T-cell (primary cell): ENCODE measurements around the gene P4HB. TPM values are rescaled to one million over a fixed set of nuclear protein-coding genes. Genes with fewer than 3 reads are reported as not detected.

Experiments used
- ATAC-seq, 4 experiments: fragments of 200-7000 bp in 3 of 4; fragments of 150-1000 bp in 1 of 4; cut with Tn5 transposase; replicated peaks in 1 of 4; 1 replicate in 3 of 4; 2 replicates in 1 of 4; pipeline ENCODE4 v1.10.0; 2021; ENCODE audit warnings: moderate library complexity in 3 of 4, mild to moderate bottlenecking in 2 of 4, moderate number of reproducible peaks in 1 of 4
- CTCF ChIA-PET, 2 donors: fragments of 300-600 bp; sonication (Branson Sonifier 250); formaldehyde crosslinking; loops; one replicate each; lab custom pipeline; 2022; ENCODE audit warnings: antibody characterized with exemption in 2 of 2; lab: Charles Lee
- POLR2A ChIA-PET, 2 donors: fragments of 300-600 bp; sonication (Branson Sonifier 250); formaldehyde crosslinking; loops; one replicate each; lab custom pipeline; 2022; ENCODE audit warnings: antibody characterized with exemption in 2 of 2; lab: Charles Lee
- DNase-seq, 35 experiments: peaks; one replicate each; pipeline versions ENCODE4 v3.0.0 to v3.0.0-alpha.2; 2013 to 2023
- H3K27ac ChIP-seq: one replicate; pipeline ENCODE4 v1.5.1; 2013; ENCODE audit warnings: low read length
- H3K27me3 ChIP-seq, 2 experiments: replicated peaks in 1 of 2; 1 replicate in 1 of 2; 2 replicates in 1 of 2; pipeline versions ENCODE4 v1.6.1 to v1.7.0; 2013; ENCODE audit warnings: low read length in 1 of 2, mixed read lengths in 1 of 2; ENCODE audit not compliant: control insufficient read depth in 2 of 2, insufficient read depth in 2 of 2; ENCODE audit errors: extremely low read depth in 1 of 2
- H3K36me3 ChIP-seq, 2 donors: 1 replicate in 1 of 2; 2 replicates in 1 of 2; pipeline versions ENCODE4 v1.6.1 to v1.7.0; 2013; ENCODE audit warnings: low read length in 1 of 2; ENCODE audit not compliant: control insufficient read depth in 2 of 2, insufficient read depth in 1 of 2; ENCODE audit errors: extremely low read depth in 1 of 2
- H3K4me1 ChIP-seq, 2 experiments: 1 replicate in 1 of 2; 2 replicates in 1 of 2; pipeline versions ENCODE4 v1.6.1 to v1.7.0; 2013; ENCODE audit warnings: low read length in 2 of 2, mixed read lengths in 1 of 2; ENCODE audit not compliant: insufficient read depth in 2 of 2, control insufficient read depth in 1 of 2; ENCODE audit errors: extremely low read depth in 1 of 2
- H3K4me3 ChIP-seq, 2 donors: 1 replicate in 1 of 2; 2 replicates in 1 of 2; pipeline versions ENCODE4 v1.5.1 to v1.7.0; 2013; ENCODE audit warnings: mild to moderate bottlenecking in 2 of 2, low read length in 1 of 2, moderate library complexity in 1 of 2; ENCODE audit not compliant: control insufficient read depth in 1 of 2; ENCODE audit errors: extremely low read depth in 1 of 2
- H3K9me3 ChIP-seq: 2 replicates; pipeline ENCODE4 v1.7.0; 2013
- H3K27ac Mint-ChIP-seq, 2 donors: one replicate each; pipeline ENCODE4 v1.8.0; 2020 to 2021; ENCODE audit warnings: mild to moderate bottlenecking in 2 of 2, mixed read lengths in 2 of 2
- H3K27me3 Mint-ChIP-seq, 2 donors: one replicate each; pipeline ENCODE4 v1.8.0; 2021 to 2022; ENCODE audit warnings: mixed read lengths in 2 of 2
- H3K36me3 Mint-ChIP-seq: one replicate; pipeline ENCODE4 v1.8.0; 2021; ENCODE audit warnings: mixed read lengths
- H3K4me1 Mint-ChIP-seq, 3 donors: one replicate each; pipeline ENCODE4 v1.8.0; 2020 to 2022; ENCODE audit warnings: mixed read lengths in 3 of 3, mild to moderate bottlenecking in 1 of 3
- H3K4me3 Mint-ChIP-seq, 3 donors: one replicate each; pipeline ENCODE4 v1.8.0; 2020 to 2022; ENCODE audit warnings: mild to moderate bottlenecking in 3 of 3, mixed read lengths in 3 of 3, moderate library complexity in 3 of 3
- H3K9me3 Mint-ChIP-seq, 3 donors: one replicate each; pipeline ENCODE4 v1.8.0; 2020 to 2022; ENCODE audit warnings: mixed read lengths in 3 of 3
- WGBS: methylation state at CpG from one replicate; pipeline ENCODE4 v1.1.5; 2013; ENCODE audit warnings: missing lambda C conversion rate; ENCODE audit not compliant: insufficient coverage; 5-methylcytosine and 5-hydroxymethylcytosine counted together
- total RNA-seq, 35 experiments: library from RNA in 6 of 35; stranded (reverse) in 6 of 35; fragments of 120-200 nt in 1 of 35; gene quantifications; one replicate each; pipeline versions ENCODE4 v1.2.1 to v1.2.4 and lab custom pipeline; 2013 to 2026

The P4HB gene
- total RNA-seq, 5 donors from 2014 or later (not counting 1 experiment from before 2014, with no cell fraction given), result 228 to 324 (median 269) TPM

GRCh38 chr17:81849457-81849856 lies 10.9 kb downstream of the P4HB start:
- no peaks in the 10 kb centered on the region for H3K27me3 Mint-ChIP-seq
- Histone ChIP-seq H3K36me3 (peaks cover 11 to 70% of the 10 kb centered on the region in 2 donors), H3K27me3 (no peaks in the 10 kb centered on the region), H3K4me1 (no peaks in the 10 kb centered on the region), H3K9me3 (no peaks in the 10 kb centered on the region), H3K27ac (no peak overlapping the region), H3K4me3 (no peak overlapping the region)
- no peaks in the 10 kb centered on the region for H3K4me1 Mint-ChIP-seq
- POLR2A ChIA-PET, result no interaction called here
- H3K4me3 Mint-ChIP-seq, result no peak overlapping the region
- peaks cover 22% of the 10 kb centered on the region for H3K36me3 Mint-ChIP-seq
- H3K27ac Mint-ChIP-seq, result no peak overlapping the region
- H3K9me3 Mint-ChIP-seq, result no peaks in the 10 kb centered on the region
- CTCF ChIA-PET, result no interaction called here
- 100% methylated on average over 3 of the region's 12 CpGs for WGBS
- ATAC-seq (no peak), DNase-seq (no peak)

DNA sequence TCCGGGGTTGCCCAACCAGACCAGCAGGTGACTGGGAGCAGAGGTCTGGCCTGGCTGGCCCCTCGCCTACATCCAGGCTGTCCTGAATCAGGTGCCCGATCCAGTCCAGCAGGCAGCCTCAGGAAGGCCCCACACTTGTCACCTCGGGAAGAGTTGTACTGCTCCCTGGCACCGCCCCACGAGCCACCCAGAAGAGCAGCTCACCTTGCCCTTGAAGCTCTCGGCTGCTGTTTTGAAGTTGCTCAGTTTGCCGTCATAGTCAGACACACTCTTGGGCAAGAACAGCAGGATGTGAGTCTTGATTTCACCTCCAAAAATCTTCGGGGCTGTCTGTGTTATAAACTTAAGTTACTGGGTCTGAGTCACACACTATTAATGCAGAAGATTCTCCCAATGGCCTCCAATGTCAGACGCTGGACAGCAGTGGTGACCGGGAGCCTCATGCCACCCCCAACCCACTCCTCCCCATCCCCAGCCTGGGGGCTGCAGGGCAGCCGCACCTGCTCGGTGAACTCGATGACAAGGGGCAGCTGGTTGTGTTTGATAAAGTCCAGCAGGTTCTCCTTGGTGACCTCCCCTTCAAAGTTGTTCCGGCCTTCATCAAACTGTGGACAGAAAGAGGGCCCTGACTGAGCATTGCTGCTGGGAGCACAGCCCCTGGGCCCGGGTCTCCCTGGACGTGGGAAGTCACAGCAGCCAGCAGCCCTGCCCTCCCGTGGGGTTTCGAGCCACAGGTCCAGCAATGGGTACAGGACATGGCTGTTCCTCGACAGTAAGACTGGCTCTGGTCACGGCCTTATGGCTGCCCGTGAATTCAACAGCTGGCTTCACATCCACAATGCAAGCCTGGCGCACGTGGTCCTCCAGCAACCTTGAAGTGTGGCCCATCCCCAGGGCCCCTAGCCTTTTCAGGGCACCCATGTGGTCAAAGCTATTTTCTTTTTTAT lies 13.3 kb downstream of the P4HB start:
- H3K27me3 ChIP-seq, result no peaks in the 10 kb centered on the region
- peaks cover 20% of the 10 kb centered on the region for H3K36me3 Mint-ChIP-seq
- no peaks in the 10 kb centered on the region for H3K4me1 Mint-ChIP-seq
- no peaks in the 10 kb centered on the region for H3K9me3 ChIP-seq
- H3K27me3 Mint-ChIP-seq, result no peaks in the 10 kb centered on the region
- H3K4me1 ChIP-seq, result no peaks in the 10 kb centered on the region
- H3K4me3 Mint-ChIP-seq, result no peak overlapping the region
- H3K9me3 Mint-ChIP-seq, result no peaks in the 10 kb centered on the region
- H3K27ac Mint-ChIP-seq, result no peak overlapping the region
- ATAC-seq (no peak), DNase-seq (no peak)
- ChIA-PET CTCF (interaction anchor here in 1 of 2 donors (0.7 kb wide), 1 partner anchor 21 kb away, joined by 5 read pairs; no protein-coding TSS in a partner anchor), POLR2A (no interaction called here)
- no peak overlapping the region for H3K4me3 ChIP-seq
- no peak overlapping the region for H3K27ac ChIP-seq
- WGBS, result 97% methylated on average over 19 of the region's 24 CpGs
- H3K36me3 ChIP-seq, result peaks cover 15 to 65% of the 10 kb centered on the region in 2 donors

DNA sequence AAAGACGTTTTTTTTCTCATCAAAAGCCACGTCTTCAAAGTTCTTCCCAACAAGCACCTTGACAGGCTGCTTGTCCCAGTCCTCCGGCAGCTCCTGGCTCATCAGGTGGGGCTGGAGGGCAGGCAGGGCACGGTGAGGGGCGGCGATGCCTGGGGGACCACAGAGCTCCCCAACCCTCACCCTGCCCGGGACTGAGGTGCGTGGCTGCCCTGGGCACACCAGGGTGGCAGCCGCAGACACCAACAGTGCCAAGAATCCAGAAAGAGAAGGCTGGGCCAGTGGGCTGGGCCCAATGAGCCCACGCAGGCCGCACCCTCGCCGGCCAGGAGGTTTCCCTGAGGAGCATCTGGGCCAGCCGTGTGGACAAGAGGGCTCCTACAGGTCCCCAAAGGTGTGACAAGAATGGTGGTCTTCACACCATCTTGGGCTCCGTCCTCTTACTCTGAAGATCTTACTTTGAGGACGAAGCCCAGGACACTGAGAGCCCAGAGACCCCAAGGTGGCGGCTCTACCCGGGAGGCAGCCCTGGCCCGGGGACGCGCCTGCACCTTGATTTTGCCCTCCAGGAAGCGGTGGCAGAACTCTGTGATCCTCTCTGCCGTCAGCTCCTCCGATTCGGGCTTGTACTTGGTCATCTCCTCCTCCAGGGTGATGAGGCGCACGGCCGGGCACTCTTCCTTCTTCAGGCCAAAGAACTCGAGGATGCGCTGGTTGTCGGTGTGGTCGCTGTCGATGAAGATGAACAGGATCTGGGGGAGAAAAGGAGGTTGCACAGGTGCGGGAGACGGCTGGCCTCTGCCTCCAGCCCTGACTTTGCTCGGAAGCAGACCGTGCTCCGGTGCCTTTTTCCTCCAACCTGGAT lies 14.2 kb downstream of the P4HB start:
- H3K4me3 ChIP-seq, result no peak overlapping the region
- no peak for ATAC-seq
- no peak for DNase-seq
- ChIA-PET POLR2A (no interaction called here), CTCF (no interaction called here)
- no peak overlapping the region for H3K27ac Mint-ChIP-seq
- H3K27ac ChIP-seq, result no peak overlapping the region
- no peaks in the 10 kb centered on the region for H3K27me3 ChIP-seq
- no peak overlapping the region for H3K4me3 Mint-ChIP-seq
- H3K4me1 Mint-ChIP-seq, result no peaks in the 10 kb centered on the region
- no peaks in the 10 kb centered on the region for H3K9me3 ChIP-seq
- WGBS, result 97% methylated on average over 28 of the region's 38 CpGs
- no peaks in the 10 kb centered on the region for H3K27me3 Mint-ChIP-seq
- H3K9me3 Mint-ChIP-seq, result no peaks in the 10 kb centered on the region
- no peaks in the 10 kb centered on the region for H3K4me1 ChIP-seq
- H3K36me3 ChIP-seq, result peaks cover 15 to 56% of the 10 kb centered on the region in 2 donors
- H3K36me3 Mint-ChIP-seq, result peaks cover 20% of the 10 kb centered on the region

DNA sequence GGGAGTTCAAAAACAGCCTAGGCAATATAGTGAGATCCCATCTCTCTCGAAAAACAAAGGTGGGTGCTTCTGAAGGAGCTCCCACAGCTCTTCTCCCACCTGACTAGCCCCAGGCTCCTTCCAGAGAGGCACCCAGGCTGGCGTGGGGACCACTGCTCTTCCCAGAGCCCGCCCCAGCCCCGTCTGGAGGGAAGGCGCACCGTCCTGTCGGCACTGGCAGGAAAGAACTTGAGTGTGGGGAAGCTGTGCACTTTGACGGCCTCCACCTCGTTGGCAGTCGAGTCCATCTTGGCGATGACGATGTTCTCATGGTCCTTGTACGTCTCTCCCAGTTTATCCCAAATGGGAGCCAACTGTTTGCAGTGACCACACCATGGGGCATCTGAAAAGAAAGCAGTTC lies 15.0 kb downstream of the P4HB start:
- Histone ChIP-seq H3K4me3 (no peak overlapping the region), H3K9me3 (no peaks in the 10 kb centered on the region), H3K36me3 (peaks cover 15 to 55% of the 10 kb centered on the region in 2 donors), H3K4me1 (no peaks in the 10 kb centered on the region), H3K27me3 (no peaks in the 10 kb centered on the region), H3K27ac (no peak overlapping the region)
- Mint-ChIP-seq H3K9me3 (no peaks in the 10 kb centered on the region), H3K4me3 (no peak overlapping the region), H3K27me3 (no peaks in the 10 kb centered on the region), H3K36me3 (peaks cover 20% of the 10 kb centered on the region), H3K4me1 (no peaks in the 10 kb centered on the region), H3K27ac (no peak overlapping the region)
- ATAC-seq (no peak), DNase-seq (no peak)
- ChIA-PET POLR2A (no interaction called here), CTCF (no interaction called here)
- 97% methylated on average over 11 of the region's 13 CpGs for WGBS

- no peaks in the 10 kb centered on the region for H3K27me3 Mint-ChIP-seq
- no peak overlapping the region for H3K4me3 Mint-ChIP-seq
- WGBS, result 97% methylated on average over 7 of the region's 13 CpGs
- Histone ChIP-seq H3K27me3 (no peaks in the 10 kb centered on the region), H3K4me3 (no peak overlapping the region), H3K4me1 (no peaks in the 10 kb centered on the region), H3K9me3 (no peaks in the 10 kb centered on the region), H3K27ac (no peak overlapping the region), H3K36me3 (peaks cover 15 to 55% of the 10 kb centered on the region in 2 donors)
- no peak overlapping the region for H3K27ac Mint-ChIP-seq
- H3K9me3 Mint-ChIP-seq, result no peaks in the 10 kb centered on the region
- CTCF ChIA-PET, result no interaction called here
- DNase-seq, result no peak
- no peaks in the 10 kb centered on the region for H3K4me1 Mint-ChIP-seq
- H3K36me3 Mint-ChIP-seq, result peaks cover 20% of the 10 kb centered on the region
- ATAC-seq, result no peak
- POLR2A ChIA-PET, result no interaction called here
Measured at GRCh38 chr17:81844887-81845286, 15.4 kb downstream of the P4HB start.

DNA sequence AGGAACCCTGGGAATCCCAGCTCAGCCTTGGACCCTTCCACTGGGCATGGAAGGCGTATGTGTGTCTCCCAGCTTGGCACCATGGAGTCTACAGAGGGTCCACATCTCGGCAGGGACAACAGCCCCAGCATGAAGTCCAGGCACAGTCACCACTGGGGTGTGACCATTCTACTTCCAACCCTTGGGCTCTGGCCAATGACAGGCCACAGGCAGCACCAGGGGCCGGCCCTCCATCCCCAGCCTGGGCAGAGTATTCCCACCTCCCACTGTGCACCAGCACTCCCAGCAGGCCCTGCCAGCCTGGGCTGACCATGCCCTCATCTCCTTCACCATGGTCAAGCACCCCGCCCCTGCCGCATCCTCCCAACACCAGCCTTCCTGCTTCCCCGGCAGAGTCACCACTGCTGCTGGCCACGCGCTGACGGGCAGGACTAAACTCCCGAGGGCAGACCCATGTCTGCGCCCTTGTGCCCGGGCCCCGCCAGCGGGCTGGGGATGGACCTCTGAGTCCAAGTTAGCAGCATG lies 15.9 kb downstream of the P4HB start:
- no peak for DNase-seq
- WGBS, result 97% methylated on average over 14 of the region's 14 CpGs

More for the DNA sequence above, 15.9 kb downstream of the P4HB start:
- Histone ChIP-seq H3K27ac (no peak overlapping the region), H3K4me1 (no peaks in the 10 kb centered on the region), H3K9me3 (no peaks in the 10 kb centered on the region), H3K36me3 (peaks cover 15 to 55% of the 10 kb centered on the region in 2 donors), H3K4me3 (no peak overlapping the region), H3K27me3 (no peaks in the 10 kb centered on the region)
- ChIA-PET CTCF (no interaction called here), POLR2A (no interaction called here)
- H3K9me3 Mint-ChIP-seq, result no peaks in the 10 kb centered on the region
- no peaks in the 10 kb centered on the region for H3K4me1 Mint-ChIP-seq
- no peaks in the 10 kb centered on the region for H3K27me3 Mint-ChIP-seq
- peaks cover 20% of the 10 kb centered on the region for H3K36me3 Mint-ChIP-seq
- H3K4me3 Mint-ChIP-seq, result no peak overlapping the region
- ATAC-seq, result no peak
- no peak overlapping the region for H3K27ac Mint-ChIP-seq
